OCI-LY3 (cell line): ENCODE measurements around the gene DNAH1.

ENCODE experiments used
- CTCF ChIP-seq: fragments of 200-600, 300-600 bp; sonication (generic); IDR thresholded peaks from 2 replicates; pipeline ENCODE4 v1.5.1; 2014; ENCODE audit warnings: antibody characterized with exemption, low read length, low read depth
- EZH2phosphoT487 ChIP-seq: fragments of 200-600 bp; shearing (Covaris generic); IDR thresholded peaks from 2 replicates; pipeline ENCODE4 v1.6.1; 2018; ENCODE audit warnings: antibody characterized with exemption, mixed run types, low read depth

- TF ChIP-seq CTCF (no peak), EZH2phosphoT487 (no peak)
These were observed 129.9 kb downstream of the DNAH1 start for GRCh38 chr3:52446042-52446441.
